H1 (cell line): ENCODE measurements around the gene CFAP221. TPM values are rescaled to one million over a fixed set of nuclear protein-coding genes. Genes with fewer than 3 reads are reported as not detected.
A peak's percentile ranks its signal among the peaks of the same experiment; 100 is the strongest.

Source experiments
- CTCF ChIA-PET: fragments of 300-600 bp; sonication (Branson Sonifier 250); formaldehyde crosslinking; loops from one replicate; lab custom pipeline; 2021; ENCODE audit not compliant: partially characterized antibody; lab: Charles Lee
- POLR2A ChIA-PET: fragments of 300-600 bp; sonication (Branson Sonifier 250); formaldehyde crosslinking; loops from one replicate; lab custom pipeline; 2021; ENCODE audit warnings: inconsistent platforms; ENCODE audit not compliant: partially characterized antibody; lab: Charles Lee
- DNase-seq, 2 experiments: peaks; one replicate each; pipeline versions ENCODE4 v3.0.0 to v3.0.0-alpha.2; 2010 to 2022; ENCODE audit warnings: low spot score in 2 of 2, low read depth in 1 of 2, mixed read lengths in 1 of 2
- FAIRE-seq: peaks from 2 replicates; lab custom pipeline; 2011; peaks lifted over from hg19 to GRCh38; lab: Jason Lieb, UNC
- H2AFZ ChIP-seq: 2 replicates; pipeline ENCODE4 v1.8.1; 2012; ENCODE audit warnings: low read length, inconsistent platforms
- H2AK5ac ChIP-seq: 2 replicates; pipeline ENCODE4 v1.6.1; 2013; ENCODE audit warnings: low read depth, low read length
- H2BK120ac ChIP-seq: replicated peaks from 2 replicates; pipeline ENCODE3; 2013; ENCODE audit warnings: low read depth, low read length, inconsistent platforms
- H2BK12ac ChIP-seq: 2 replicates; pipeline ENCODE4 v1.6.1; 2013; ENCODE audit warnings: low read depth, low read length
- H2BK15ac ChIP-seq: 2 replicates; pipeline ENCODE4 v1.6.1; 2013; ENCODE audit warnings: low read length
- H2BK20ac ChIP-seq: 2 replicates; pipeline ENCODE4 v1.6.1; 2013; ENCODE audit warnings: low read length
- H2BK5ac ChIP-seq: 2 replicates; pipeline ENCODE4 v1.6.1; 2013; ENCODE audit warnings: low read depth, low read length
- H3K14ac ChIP-seq: 2 replicates; pipeline ENCODE4 v1.6.1; 2013; ENCODE audit warnings: inconsistent platforms; ENCODE audit not compliant: insufficient read length
- H3K18ac ChIP-seq: 2 replicates; pipeline ENCODE4 v1.6.1; 2013; ENCODE audit warnings: low read length; ENCODE audit errors: extremely low read depth
- H3K23ac ChIP-seq: 2 replicates; pipeline ENCODE4 v1.6.1; 2013; ENCODE audit warnings: inconsistent platforms; ENCODE audit not compliant: insufficient read length
- H3K23me2 ChIP-seq: 2 replicates; pipeline ENCODE4 v1.6.1; 2013; ENCODE audit warnings: low read depth, low read length
- H3K27ac ChIP-seq: 2 replicates; pipeline ENCODE4 v1.6.1; 2011; ENCODE audit warnings: low read depth, low read length, inconsistent platforms
- H3K27me3 ChIP-seq, 4 experiments: replicated peaks in 1 of 4; 1 replicate in 1 of 4; 2 replicates in 3 of 4; pipeline versions ENCODE4 v1.6.1 to v1.8.1; 2011 to 2013; ENCODE audit warnings: low read length in 3 of 4, mild to moderate bottlenecking in 3 of 4, inconsistent platforms in 2 of 4, mixed read lengths in 2 of 4, moderate library complexity in 1 of 4; ENCODE audit not compliant: control insufficient read depth in 3 of 4, insufficient read depth in 3 of 4; ENCODE audit errors: extremely low read depth in 1 of 4
- H3K36me3 ChIP-seq, 4 experiments: 2 replicates each; pipeline versions ENCODE4 v1.6.1 to v1.8.1; 2011 to 2013; ENCODE audit warnings: mild to moderate bottlenecking in 4 of 4, low read length in 3 of 4, moderate library complexity in 2 of 4, control low read depth in 1 of 4, inconsistent platforms in 1 of 4; ENCODE audit not compliant: insufficient read depth in 4 of 4, control insufficient read depth in 2 of 4
- H3K4ac ChIP-seq: replicated peaks from 2 replicates; pipeline ENCODE3; 2013; ENCODE audit warnings: low read length, low read depth, mixed read lengths, inconsistent platforms; ENCODE audit not compliant: insufficient read length
- H3K4me1 ChIP-seq, 4 experiments: replicated peaks in 1 of 4; 1 replicate in 1 of 4; 2 replicates in 3 of 4; pipeline versions ENCODE4 v1.6.1 to v1.8.1; 2011 to 2013; ENCODE audit warnings: low read length in 3 of 4, inconsistent platforms in 2 of 4, mixed read lengths in 1 of 4; ENCODE audit not compliant: insufficient read depth in 4 of 4, control insufficient read depth in 3 of 4
- H3K4me2 ChIP-seq, 2 experiments: 2 replicates each; pipeline versions ENCODE4 v1.6.1 to v1.8.1; 2011 to 2013; ENCODE audit warnings: low read depth in 2 of 2, low read length in 2 of 2, control low read depth in 1 of 2, inconsistent platforms in 1 of 2, mild to moderate bottlenecking in 1 of 2; ENCODE audit not compliant: insufficient read depth in 1 of 2
- H3K4me3 ChIP-seq, 4 experiments: fragments of 200-600, 300-600 bp in 1 of 4; sonication (generic), shearing (Covaris generic), sonication (Bioruptor Twin) in 1 of 4; 2 replicates each; pipeline versions ENCODE4 v1.5.1 to v1.8.1; 2011 to 2016; ENCODE audit warnings: low read length in 4 of 4, low read depth in 3 of 4, control low read depth in 2 of 4, inconsistent platforms in 2 of 4, mild to moderate bottlenecking in 2 of 4, mixed read lengths in 1 of 4, moderate library complexity in 1 of 4; ENCODE audit not compliant: insufficient read depth in 2 of 4; ENCODE audit errors: extremely low read depth in 1 of 4
- H3K56ac ChIP-seq: replicated peaks from 2 replicates; pipeline ENCODE3; 2013; ENCODE audit warnings: low read depth, mild to moderate bottlenecking, mixed read lengths, low read length, inconsistent platforms; ENCODE audit not compliant: insufficient read length
- H3K79me1 ChIP-seq: 2 replicates; pipeline ENCODE4 v1.6.1; 2013; ENCODE audit warnings: low read depth, low read length, control low read depth
- H3K79me2 ChIP-seq, 2 experiments: 2 replicates each; pipeline versions ENCODE4 v1.6.1 to v1.8.1; 2012 to 2013; ENCODE audit warnings: low read length in 2 of 2, mild to moderate bottlenecking in 2 of 2, inconsistent platforms in 1 of 2; ENCODE audit not compliant: insufficient read depth in 2 of 2, control insufficient read depth in 1 of 2
- H3K9ac ChIP-seq, 4 experiments: replicated peaks in 1 of 4; 1 replicate in 1 of 4; 2 replicates in 3 of 4; pipeline versions ENCODE4 v1.6.1 to v1.8.1; 2011 to 2013; ENCODE audit warnings: low read depth in 3 of 4, low read length in 3 of 4, control low read depth in 2 of 4, mild to moderate bottlenecking in 2 of 4, moderate library complexity in 2 of 4, inconsistent platforms in 1 of 4; ENCODE audit errors: extremely low read depth in 1 of 4
- H3K9me3 ChIP-seq, 2 experiments: 2 replicates each; pipeline versions ENCODE4 v1.6.1 to v1.8.1; 2012 to 2013; ENCODE audit warnings: mild to moderate bottlenecking in 2 of 2, moderate library complexity in 2 of 2, control low read depth in 1 of 2, inconsistent platforms in 1 of 2, low read depth in 1 of 2, low read length in 1 of 2, mixed read lengths in 1 of 2; ENCODE audit not compliant: insufficient read depth in 2 of 2
- H4K20me1 ChIP-seq, 2 experiments: replicated peaks in 1 of 2; 2 replicates each; pipeline versions ENCODE3 to v1.8.1; 2011 to 2013; ENCODE audit warnings: inconsistent platforms in 2 of 2, low read length in 2 of 2, mild to moderate bottlenecking in 1 of 2; ENCODE audit not compliant: insufficient read depth in 2 of 2, control insufficient read depth in 1 of 2
- H4K5ac ChIP-seq: 2 replicates; pipeline ENCODE4 v1.6.1; 2013; ENCODE audit warnings: low read length, low read depth, mixed read lengths, inconsistent platforms; ENCODE audit not compliant: insufficient read length
- H4K8ac ChIP-seq: 2 replicates; pipeline ENCODE4 v1.8.0; 2013; ENCODE audit warnings: mild to moderate bottlenecking, moderate library complexity, low read length, inconsistent platforms; ENCODE audit not compliant: insufficient read depth; ENCODE audit errors: extremely low read depth
- H4K91ac ChIP-seq: replicated peaks from 2 replicates; pipeline ENCODE3; 2013; ENCODE audit warnings: low read length, mixed read lengths, inconsistent platforms; ENCODE audit not compliant: insufficient read length
- JUN ChIP-seq: IDR thresholded peaks from 2 replicates; pipeline ENCODE4 v1.6.1; 2011; ENCODE audit warnings: low read depth, mild to moderate bottlenecking, improper control_type of control experiment, low read length
- NANOG ChIP-seq: IDR thresholded peaks from 2 replicates; pipeline ENCODE4 v1.6.1; 2011; ENCODE audit warnings: low read length, low read depth, mild to moderate bottlenecking, inconsistent platforms; ENCODE audit not compliant: insufficient read depth, poor library complexity, severe bottlenecking
- WGBS, 2 experiments: shearing (Covaris generic) in 1 of 2; methylation state at CpG; one replicate each; pipeline versions ENCODE4 v1.1.6 to v1.1.7; 2013 to 2015; ENCODE audit warnings: low lambda C conversion rate in 2 of 2, mixed read lengths in 2 of 2, inconsistent platforms in 1 of 2, low coverage in 1 of 2, missing lambda C conversion rate in 1 of 2; ENCODE audit not compliant: insufficient replicate concordance in 2 of 2, insufficient coverage in 1 of 2, insufficient read length in 1 of 2; ENCODE audit errors: extremely low coverage in 1 of 2, missing lambda C conversion rate in 1 of 2; 5-methylcytosine and 5-hydroxymethylcytosine counted together
- polyA plus RNA-seq, 7 experiments: library from polyadenylated mRNA; depleted of rRNA in 3 of 7; stranded (reverse) in 5 of 7; unstranded in 2 of 7; fragments of >200 nt in 5 of 7; fragments of 200-250 nt in 2 of 7; gene quantifications; 1 replicate in 5 of 7; 2 replicates in 1 of 7; 4 replicates in 1 of 7; pipeline versions ENCODE4 v1.2.1 to v1.2.3, GENCODE V29; 2011 to 2013; ENCODE audit warnings: missing spikeins in 2 of 7, mixed read lengths in 2 of 7
- total RNA-seq: library from RNA; stranded (reverse); fragmentation: NEBNext Ultra II Directional; extraction: Animal tissue kit (Norgen Biotek cat#: 25700); gene quantifications from 2 replicates; pipeline ENCODE4 v1.2.1, GENCODE V29; 2021

The CFAP221 gene
- total and polyA plus RNA-seq, 2 of the 8 experiments (the other 6 are each of a cell fraction or from before 2014, with no cell fraction given) = 0.14 to 0.71 TPM

- POLR2A ChIA-PET = no interaction called here
- Histone ChIP-seq H4K8ac (no peak overlapping the region), H3K36me3 (no peaks in the 10 kb centered on the region)
- TF ChIP-seq NANOG (no peak), JUN (no peak)
Measured at GRCh38 chr2:119599384-119599783, 55.1 kb downstream of the CFAP221 start.

More at GRCh38 chr2:119599384-119599783, 55.1 kb downstream of the CFAP221 start:
- H3K56ac ChIP-seq = no peak overlapping the region
- no peak overlapping the region for H3K27ac ChIP-seq
- H3K23ac ChIP-seq = no peak overlapping the region
- CTCF ChIA-PET = interaction anchor here (0.6 to 1.5 kb wide), 4 partner anchors 10 to 351 kb away, joined by 3 to 11 read pairs (median 4); no protein-coding TSS in a partner anchor
- H3K14ac ChIP-seq = no peak overlapping the region
- H3K27me3 ChIP-seq = no peaks in the 10 kb centered on the region
- no peak overlapping the region for H2BK20ac ChIP-seq
- 84% methylated on average over 2 of the region's 2 CpGs; no CpG with 5 or more reads in 1 of the 2 experiments for WGBS, 2 experiments
- H3K4me2 ChIP-seq = no peak overlapping the region
- H2AK5ac ChIP-seq = no peak overlapping the region
- no peak for DNase-seq
- peak overlapping the region; percentile 49; the same call in 1 of the 2 replicates for H2AFZ ChIP-seq
- H3K23me2 ChIP-seq = no peaks in the 10 kb centered on the region
- H3K4me3 ChIP-seq = no peak overlapping the region
- H2BK5ac ChIP-seq = no peak overlapping the region
- no peak overlapping the region for H4K91ac ChIP-seq
- no peaks in the 10 kb centered on the region for H3K79me1 ChIP-seq
- no peak overlapping the region for H3K4ac ChIP-seq
- H3K9ac ChIP-seq = no peak overlapping the region
- no peak overlapping the region for H2BK12ac ChIP-seq
- no peaks in the 10 kb centered on the region for H3K9me3 ChIP-seq
- no peak overlapping the region for H3K18ac ChIP-seq
- H4K20me1 ChIP-seq = no peaks in the 10 kb centered on the region
- H2BK120ac ChIP-seq = no peak overlapping the region
- no peak overlapping the region for H2BK15ac ChIP-seq
- no peak for FAIRE-seq
- H3K4me1 ChIP-seq = no peaks in the 10 kb centered on the region
- H4K5ac ChIP-seq = no peak overlapping the region
- no peaks in the 10 kb centered on the region for H3K79me2 ChIP-seq
